RWPE2 (cell line): Measurements from ENCODE around the gene SERTAD2.

Experiments used
- ATAC-seq: fragments of 200-7000 bp; cut with Tn5 transposase; 3 replicates; pipeline ENCODE4 v1.9.1; 2021; ENCODE audit warnings: low read depth
- DNase-seq: peaks from one replicate; pipeline ENCODE4 v3.0.0-alpha.2; 2020; ENCODE audit warnings: low spot score
- H3K27ac ChIP-seq: fragments of 450-650 bp; 2 replicates; pipeline ENCODE4 v1.5.1; 2017; ENCODE audit warnings: mild to moderate bottlenecking; ENCODE audit not compliant: poor library complexity, severe bottlenecking
- H3K27me3 ChIP-seq: fragments of 250-450 bp; sonication (Bioruptor Pico); 2 replicates; pipeline ENCODE4 v1.5.1; 2021; ENCODE audit warnings: mild to moderate bottlenecking, moderate library complexity; ENCODE audit not compliant: insufficient read depth, poor library complexity, severe bottlenecking
- H3K36me3 ChIP-seq: fragments of 250-450 bp; sonication (Bioruptor Pico); 2 replicates; pipeline ENCODE4 v1.5.1; 2020; ENCODE audit warnings: low read depth, mild to moderate bottlenecking, moderate library complexity
- H3K4me1 ChIP-seq: fragments of 250-450 bp; sonication (Bioruptor Pico); 2 replicates; pipeline ENCODE4 v1.5.1; 2021; ENCODE audit warnings: mild to moderate bottlenecking, moderate library complexity; ENCODE audit not compliant: insufficient read depth, poor library complexity, severe bottlenecking
- H3K4me3 ChIP-seq: fragments of 250-450 bp; sonication (Bioruptor Pico); 2 replicates; pipeline ENCODE4 v1.5.1; 2021; ENCODE audit warnings: mild to moderate bottlenecking, moderate library complexity; ENCODE audit not compliant: severe bottlenecking
- H3K9me3 ChIP-seq: fragments of 250-450 bp; sonication (Bioruptor Pico); 2 replicates; pipeline ENCODE4 v1.5.1; 2021; ENCODE audit warnings: mild to moderate bottlenecking, moderate library complexity; ENCODE audit not compliant: severe bottlenecking
- CTCF ChIP-seq: fragments of 450-650 bp; IDR thresholded peaks from one replicate; pipeline ENCODE4 v1.5.1; 2017; ENCODE audit warnings: mild to moderate bottlenecking, moderate library complexity; ENCODE audit not compliant: poor library complexity, severe bottlenecking

The SERTAD2 gene

GRCh38 chr2:64650296-64650695, 3.4 kb downstream of the SERTAD2 start:
- DNase-seq (no peak), ATAC-seq (no peak)
- no peak for TF ChIP-seq CTCF
- H3K27me3 ChIP-seq: no peaks in the 10 kb centered on the region
- no peak overlapping the region for H3K4me3 ChIP-seq
- H3K9me3 ChIP-seq: no peaks in the 10 kb centered on the region
- H3K4me1 ChIP-seq: peaks cover 40% of the 10 kb centered on the region
- no peaks in the 10 kb centered on the region for H3K36me3 ChIP-seq
- no peak overlapping the region for H3K27ac ChIP-seq

- ATAC-seq: no peak
- H3K4me3 ChIP-seq: no peak overlapping the region
- H3K4me1 ChIP-seq: peaks cover 34% of the 10 kb centered on the region
- no peaks in the 10 kb centered on the region for H3K9me3 ChIP-seq
- no peak for DNase-seq
- peak overlapping the region; percentile 12 for H3K27ac ChIP-seq
- no peaks in the 10 kb centered on the region for H3K36me3 ChIP-seq
- no peak for TF ChIP-seq CTCF
- no peaks in the 10 kb centered on the region for H3K27me3 ChIP-seq
Measured at GRCh38 chr2:64649626-64650025, 4.1 kb downstream of the SERTAD2 start.

- Histone ChIP-seq H3K27ac (peak overlapping the region; percentile 12), H3K27me3 (no peaks in the 10 kb centered on the region)
- DNase-seq: no peak
Measured at GRCh38 chr2:64649013-64649484, 4.7 kb downstream of the SERTAD2 start.

GRCh38 chr2:64646007-64646880, 7.5 kb downstream of the SERTAD2 start:
- no peak for DNase-seq

More at GRCh38 chr2:64649013-64649484, 4.7 kb downstream of the SERTAD2 start:
- TF ChIP-seq CTCF: no peak
- no peak overlapping the region for H3K4me3 ChIP-seq
- H3K36me3 ChIP-seq: no peaks in the 10 kb centered on the region
- no peaks in the 10 kb centered on the region for H3K9me3 ChIP-seq
- peaks cover 38% of the 10 kb centered on the region for H3K4me1 ChIP-seq
- ATAC-seq: no peak

More at GRCh38 chr2:64646007-64646880, 7.5 kb downstream of the SERTAD2 start:
- TF ChIP-seq CTCF: peak; percentile 98
- H3K27me3 ChIP-seq: no peaks in the 10 kb centered on the region
- H3K36me3 ChIP-seq: no peaks in the 10 kb centered on the region
- H3K4me3 ChIP-seq: no peak overlapping the region
- no peaks in the 10 kb centered on the region for H3K9me3 ChIP-seq
- peak overlapping the region; percentile 81 for H3K27ac ChIP-seq
- no peak for ATAC-seq
- H3K4me1 ChIP-seq: peaks cover 48% of the 10 kb centered on the region
